BJ (cell line): ENCODE data around the gene RGS6. TPM values are rescaled to one million over a fixed set of nuclear protein-coding genes. Genes with fewer than 3 reads are reported as not detected.

Source experiments
- CTCF ChIA-PET: fragments of 350-600 bp; formaldehyde crosslinking; extraction: SDS; loops from one replicate; lab custom pipeline; 2021; ENCODE audit warnings: antibody characterized with exemption, inconsistent platforms; lab: Yijun Ruan, JAX
- POLR2A ChIA-PET: fragments of 300-600 bp; sonication (Branson Sonifier 250); formaldehyde crosslinking; extraction: SDS; loops from one replicate; lab custom pipeline; 2021; ENCODE audit warnings: antibody characterized with exemption; lab: Charles Lee
- DNase-seq: peaks from one replicate; pipeline ENCODE4 v3.0.0-alpha.2; 2011; ENCODE audit warnings: low read depth
- H3K27me3 ChIP-seq: 2 replicates; pipeline ENCODE4 v1.6.0; 2011; ENCODE audit warnings: low read length; ENCODE audit not compliant: control insufficient read depth, insufficient read depth
- H3K36me3 ChIP-seq: 2 replicates; pipeline ENCODE4 v1.5.1; 2011; ENCODE audit warnings: low read length; ENCODE audit not compliant: control insufficient read depth, insufficient read depth
- H3K4me3 ChIP-seq: 2 replicates; pipeline ENCODE4 v1.5.1; 2011; ENCODE audit warnings: low read depth, mild to moderate bottlenecking, control low read depth, low read length
- polyA plus RNA-seq: library from polyadenylated mRNA; depleted of rRNA; stranded (reverse); fragments of >200 nt; gene quantifications from 2 replicates; pipeline ENCODE4 v1.2.3, GENCODE V29; 2011
- TF ChIP-seq, protein P1 (sequence below): IDR thresholded peaks from 2 replicates; pipeline ENCODE4 v1.5.1; 2011; ENCODE audit warnings: low read depth, mild to moderate bottlenecking, control low read depth, inconsistent platforms, low read length, moderate library complexity; ENCODE audit not compliant: insufficient read depth

RGS6 gene
- polyA plus RNA-seq, 1 experiment = not detected

DNA sequence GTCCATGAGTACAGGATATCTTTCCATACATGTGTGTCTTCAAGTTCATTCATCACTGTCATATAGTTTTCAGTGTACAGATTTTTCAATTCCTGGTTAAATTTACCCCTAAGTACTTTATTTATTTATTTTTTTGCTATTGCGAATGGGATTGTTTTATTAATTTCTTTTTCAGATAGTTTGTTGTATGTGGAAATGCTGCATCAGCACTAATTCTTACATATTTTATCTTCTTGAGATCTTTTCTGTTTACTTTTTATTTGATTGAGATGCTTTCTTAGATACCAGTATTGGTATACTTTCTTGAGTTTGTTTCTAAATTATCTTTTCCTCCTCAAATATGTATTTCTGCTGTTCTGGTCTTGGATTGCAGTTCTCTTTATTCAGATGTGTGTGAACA is 148.9 kb downstream of the RGS6 start:
- Histone ChIP-seq H3K27me3 (no peaks in the 10 kb centered on the region), H3K4me3 (no peak overlapping the region), H3K36me3 (no peaks in the 10 kb centered on the region)
- POLR2A ChIA-PET = no interaction called here
- TF ChIP-seq, protein P1, sequence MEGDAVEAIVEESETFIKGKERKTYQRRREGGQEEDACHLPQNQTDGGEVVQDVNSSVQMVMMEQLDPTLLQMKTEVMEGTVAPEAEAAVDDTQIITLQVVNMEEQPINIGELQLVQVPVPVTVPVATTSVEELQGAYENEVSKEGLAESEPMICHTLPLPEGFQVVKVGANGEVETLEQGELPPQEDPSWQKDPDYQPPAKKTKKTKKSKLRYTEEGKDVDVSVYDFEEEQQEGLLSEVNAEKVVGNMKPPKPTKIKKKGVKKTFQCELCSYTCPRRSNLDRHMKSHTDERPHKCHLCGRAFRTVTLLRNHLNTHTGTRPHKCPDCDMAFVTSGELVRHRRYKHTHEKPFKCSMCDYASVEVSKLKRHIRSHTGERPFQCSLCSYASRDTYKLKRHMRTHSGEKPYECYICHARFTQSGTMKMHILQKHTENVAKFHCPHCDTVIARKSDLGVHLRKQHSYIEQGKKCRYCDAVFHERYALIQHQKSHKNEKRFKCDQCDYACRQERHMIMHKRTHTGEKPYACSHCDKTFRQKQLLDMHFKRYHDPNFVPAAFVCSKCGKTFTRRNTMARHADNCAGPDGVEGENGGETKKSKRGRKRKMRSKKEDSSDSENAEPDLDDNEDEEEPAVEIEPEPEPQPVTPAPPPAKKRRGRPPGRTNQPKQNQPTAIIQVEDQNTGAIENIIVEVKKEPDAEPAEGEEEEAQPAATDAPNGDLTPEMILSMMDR = no peak
- CTCF ChIA-PET = no interaction called here
- DNase-seq = no peak

- Histone ChIP-seq H3K36me3 (no peaks in the 10 kb centered on the region), H3K27me3 (no peaks in the 10 kb centered on the region), H3K4me3 (no peak overlapping the region)
- ChIA-PET POLR2A (no interaction called here), CTCF (no interaction called here)
- DNase-seq = no peak
- TF ChIP-seq, protein P1 = no peak
These were observed 152.7 kb downstream of the RGS6 start for GRCh38 chr14:72084935-72085334.

DNA sequence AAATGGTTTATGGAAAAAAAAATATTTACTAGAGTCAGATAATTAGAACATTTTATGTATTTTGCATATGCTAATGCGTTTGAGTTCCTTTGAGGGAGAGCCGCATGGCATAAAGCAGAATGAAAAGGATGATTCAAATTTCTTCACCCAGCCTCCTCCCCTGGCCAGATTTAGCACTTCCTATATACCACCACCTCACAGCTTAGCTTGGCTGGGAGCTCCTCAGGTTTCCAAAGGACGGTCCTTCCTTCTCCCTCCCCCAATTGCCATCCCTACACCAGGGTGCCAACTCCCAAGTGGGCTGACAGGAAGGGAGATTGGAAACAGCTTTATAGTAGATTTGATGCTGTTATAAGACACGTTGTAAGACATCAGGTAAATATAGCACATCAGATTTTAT is 157.4 kb downstream of the RGS6 start:
- CTCF ChIA-PET = no interaction called here
- TF ChIP-seq, protein P1 = no peak
- Histone ChIP-seq H3K4me3 (no peak overlapping the region), H3K36me3 (no peaks in the 10 kb centered on the region), H3K27me3 (no peaks in the 10 kb centered on the region)
- no peak for DNase-seq
- POLR2A ChIA-PET = no interaction called here

GRCh38 chr14:72094844-72095582 is 162.8 kb downstream of the RGS6 start:
- Histone ChIP-seq H3K4me3 (no peak overlapping the region), H3K27me3 (no peaks in the 10 kb centered on the region), H3K36me3 (no peaks in the 10 kb centered on the region)
- DNase-seq = no peak
- POLR2A ChIA-PET = no interaction called here
- TF ChIP-seq, protein P1 = no peak
- CTCF ChIA-PET = interaction anchor here (0.7 kb wide), 1 partner anchor 25 kb away, joined by 3 read pairs; no protein-coding TSS in a partner anchor

DNA sequence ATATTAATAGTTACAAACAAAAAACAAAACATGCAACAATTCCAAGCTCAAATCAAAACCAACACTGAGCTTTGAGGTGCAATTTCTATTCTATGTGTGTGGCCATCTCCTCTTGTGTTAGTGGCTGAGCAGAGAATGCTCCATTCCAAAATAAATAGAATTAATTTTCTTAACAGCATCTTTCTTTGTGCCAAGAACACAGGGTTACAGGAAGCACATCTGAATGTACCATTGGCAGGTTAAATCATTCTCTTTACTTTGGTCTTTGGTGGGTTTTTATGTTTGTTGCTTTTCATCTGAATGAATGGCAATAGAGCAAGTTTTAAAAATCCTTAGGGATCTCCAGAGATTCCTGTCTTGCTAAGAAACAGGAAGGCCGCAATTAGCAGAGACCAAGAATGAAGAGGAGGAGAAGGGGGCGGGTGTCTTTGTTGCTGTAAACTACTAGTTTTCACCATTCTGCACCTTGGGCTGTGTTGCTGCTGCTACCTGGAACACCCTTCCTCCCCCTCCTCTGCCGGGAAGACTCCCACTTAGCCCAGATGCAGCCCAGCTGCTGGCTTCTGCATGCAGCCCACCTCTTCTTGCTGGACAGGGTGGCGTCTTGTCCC is 165.0 kb downstream of the RGS6 start:
- Histone ChIP-seq H3K27me3 (no peaks in the 10 kb centered on the region), H3K36me3 (no peaks in the 10 kb centered on the region), H3K4me3 (no peak overlapping the region)
- TF ChIP-seq, protein P1 = no peak
- ChIA-PET POLR2A (no interaction called here), CTCF (no interaction called here)
- no peak for DNase-seq
